Dermis lymphatic vessel endothelial cell (primary cell): ENCODE results near the gene UQCC5. TPM values are rescaled to one million over a fixed set of nuclear protein-coding genes. Genes with fewer than 3 reads are reported as not detected.

Experiments
- total RNA-seq: library from RNA; depleted of rRNA; stranded (reverse); fragments of >200 nt; gene quantifications from 2 replicates; pipeline ENCODE4 v1.2.1, GENCODE V29; 2014

UQCC5 gene, protein sequence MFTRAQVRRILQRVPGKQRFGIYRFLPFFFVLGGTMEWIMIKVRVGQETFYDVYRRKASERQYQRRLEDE
- 4.6 and 8.7 TPM in 2 replicates for total RNA-seq

DNA sequence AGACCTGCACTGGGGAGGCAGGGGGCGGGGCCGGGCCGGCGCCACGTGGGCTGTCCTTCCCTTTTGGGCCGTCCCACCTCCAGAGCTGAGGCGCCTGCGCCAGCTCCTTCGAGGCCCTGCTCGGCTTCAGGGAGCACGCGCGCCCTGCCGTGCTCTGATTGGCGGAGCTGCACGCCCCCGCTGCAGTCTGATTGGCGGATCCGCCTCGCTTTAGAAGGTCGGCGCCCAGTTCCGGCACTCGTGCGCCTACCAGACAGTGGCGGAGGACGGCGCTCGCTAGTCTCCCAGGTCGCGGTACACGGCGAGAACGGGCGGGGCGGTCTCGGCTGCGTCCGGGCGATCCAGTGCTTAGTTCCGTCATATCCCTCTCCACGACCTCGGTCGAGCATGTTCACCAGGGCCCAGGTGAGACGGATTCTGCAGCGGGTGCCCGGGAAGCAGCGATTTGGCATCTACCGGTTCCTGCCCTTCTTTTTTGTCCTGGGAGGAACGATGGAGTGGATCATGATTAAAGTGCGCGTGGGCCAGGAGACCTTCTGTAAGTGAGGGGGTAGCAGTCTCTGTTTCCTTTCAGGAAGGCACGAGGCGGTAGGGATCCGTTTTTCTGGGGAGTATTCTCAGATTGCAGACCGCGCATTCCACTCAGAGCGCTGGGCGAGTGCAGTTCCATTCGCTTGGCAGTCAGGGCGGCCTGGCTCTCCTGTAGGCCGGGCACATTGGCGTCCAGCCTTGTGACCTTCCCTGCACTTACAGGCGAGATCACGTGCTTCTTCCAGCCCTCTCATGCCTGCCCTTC, at the start of gene UQCC5:
UQCC5 (plus strand) TSS at position 237 of the 796 bp plus-strand sequence; CDS start at position 388, 151 bp downstream.

DNA sequence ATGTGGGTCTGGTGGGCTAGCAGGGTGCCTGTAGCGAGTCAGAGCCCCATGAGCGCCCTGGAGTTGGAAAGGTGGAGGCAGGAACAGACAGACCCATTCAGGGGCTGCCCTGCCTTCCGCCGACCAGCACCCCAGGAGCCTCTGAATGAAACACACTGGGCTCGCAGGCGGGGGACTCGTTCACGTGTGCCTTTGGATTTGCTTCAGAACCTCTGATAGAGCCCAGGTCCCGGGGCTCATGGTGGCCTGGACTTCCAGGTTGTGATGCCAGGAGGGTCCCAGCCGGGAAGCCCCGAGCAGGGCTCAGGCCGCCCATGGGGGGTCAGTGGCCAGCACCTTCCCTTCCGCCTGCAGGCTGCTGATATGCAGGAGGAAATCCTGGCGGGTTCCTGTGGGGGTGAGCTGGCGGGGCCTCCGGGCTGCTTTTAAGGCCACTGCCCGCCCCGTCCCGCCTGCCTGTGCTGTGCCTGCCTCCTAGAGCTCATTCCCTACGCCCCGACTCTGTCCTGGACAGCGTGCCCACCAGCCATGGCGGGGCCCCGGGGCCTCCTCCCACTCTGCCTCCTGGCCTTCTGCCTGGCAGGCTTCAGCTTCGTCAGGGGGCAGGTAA, 41.4 kb upstream of the UQCC5 start, which contains the start of gene STAB1:
STAB1 (plus strand) TSS at position 453 of the 610 bp plus-strand sequence; CDS start at position 529, 76 bp downstream.

GRCh38 chr3:52533623-52534280, 2.7 kb upstream of the UQCC5 start, which contains the start of gene NT5DC2:
Gene NT5DC2, minus strand, starts transcription at chr3:52533857. Its CDS starts 120 bp downstream, at chr3:52533737.

Other genes starting within 250 kb of the UQCC5 start
- gene GLYCTK, start 248.8 kb upstream of the UQCC5 start, total RNA-seq: 24.4 and 29.6 TPM in 2 replicates
- gene DNAH1, start 220.3 kb upstream of the UQCC5 start, total RNA-seq: 2.1 and 2.2 TPM in 2 replicates
- gene BAP1, start 126.6 kb upstream of the UQCC5 start, total RNA-seq: 68.8 and 69.4 TPM in 2 replicates
- gene PHF7, start 125.9 kb upstream of the UQCC5 start, total RNA-seq: 4.7 and 5.0 TPM in 2 replicates
- gene SEMA3G, start 91.5 kb upstream of the UQCC5 start, total RNA-seq: 34.9 and 59.4 TPM in 2 replicates
- not detected in 2 replicates for gene TNNC1, start 82.6 kb upstream of the UQCC5 start, total RNA-seq
- 31.1 and 44.2 TPM in 2 replicates for gene NISCH, start 81.0 kb upstream of the UQCC5 start, total RNA-seq
- gene STAB1, start 41.3 kb upstream of the UQCC5 start, total RNA-seq: 199 and 423 TPM in 2 replicates
- 22.2 and 22.3 TPM in 2 replicates for gene NT5DC2, start 2.7 kb upstream of the UQCC5 start, total RNA-seq
- 47.9 and 65.7 TPM in 2 replicates for gene PBRM1, start 149.3 kb downstream of the UQCC5 start, total RNA-seq
- gene GNL3, start 149.4 kb downstream of the UQCC5 start, total RNA-seq: 56.9 and 92.1 TPM in 2 replicates
- gene GLT8D1, start 169.2 kb downstream of the UQCC5 start, total RNA-seq: 42.4 and 48.1 TPM in 2 replicates
- gene SPCS1, start 169.5 kb downstream of the UQCC5 start, total RNA-seq: 28.9 and 29.0 TPM in 2 replicates
- gene NEK4, start 234.3 kb downstream of the UQCC5 start, total RNA-seq: 8.0 and 16.2 TPM in 2 replicates
- not detected in 2 replicates for gene ITIH1, start 241.0 kb downstream of the UQCC5 start, total RNA-seq